Type B pancreatic cell (in vitro differentiated cells): ENCODE measurements around the gene ORMDL2. TPM values are rescaled to one million over a fixed set of nuclear protein-coding genes. Genes with fewer than 3 reads are reported as not detected.

ENCODE experiments used
- DNase-seq: peaks from one replicate; pipeline ENCODE4 v3.0.0; 2021; ENCODE audit warnings: mixed read lengths; ENCODE audit not compliant: unreplicated experiment; ENCODE audit errors: extremely low spot score
- H3K27ac Mint-ChIP-seq: 2 replicates; pipeline ENCODE4 v1.8.0; 2021; ENCODE audit warnings: mild to moderate bottlenecking, mixed read lengths
- H3K27me3 Mint-ChIP-seq: 2 replicates; pipeline ENCODE4 v1.8.0; 2021; ENCODE audit warnings: mixed read lengths
- H3K36me3 Mint-ChIP-seq: 2 replicates; pipeline ENCODE4 v1.8.0; 2021; ENCODE audit warnings: mixed read lengths
- H3K4me1 Mint-ChIP-seq: one replicate; pipeline ENCODE4 v1.8.0; 2021; ENCODE audit warnings: mixed read lengths; ENCODE audit not compliant: unreplicated experiment
- H3K4me3 Mint-ChIP-seq: 2 replicates; pipeline ENCODE4 v1.8.0; 2021; ENCODE audit warnings: mild to moderate bottlenecking, mixed read lengths
- H3K9me3 Mint-ChIP-seq: 2 replicates; pipeline ENCODE4 v1.8.0; 2021; ENCODE audit warnings: mixed read lengths
- total RNA-seq: library from RNA; stranded (reverse); gene quantifications from 2 replicates; pipeline ENCODE4 v1.2.1, GENCODE V29; 2021; ENCODE audit warnings: low replicate concordance
- TF ChIP-seq, protein P1 (sequence below): fragments of 200-600 bp; sonication (generic); conservative IDR thresholded peaks from 2 replicates; pipeline ENCODE4 v1.5.0; 2021; ENCODE audit warnings: antibody characterized with exemption, mild to moderate bottlenecking

ORMDL2 gene
- total RNA-seq, 1 donor from 2014 or later, result 50.9 TPM

DNA sequence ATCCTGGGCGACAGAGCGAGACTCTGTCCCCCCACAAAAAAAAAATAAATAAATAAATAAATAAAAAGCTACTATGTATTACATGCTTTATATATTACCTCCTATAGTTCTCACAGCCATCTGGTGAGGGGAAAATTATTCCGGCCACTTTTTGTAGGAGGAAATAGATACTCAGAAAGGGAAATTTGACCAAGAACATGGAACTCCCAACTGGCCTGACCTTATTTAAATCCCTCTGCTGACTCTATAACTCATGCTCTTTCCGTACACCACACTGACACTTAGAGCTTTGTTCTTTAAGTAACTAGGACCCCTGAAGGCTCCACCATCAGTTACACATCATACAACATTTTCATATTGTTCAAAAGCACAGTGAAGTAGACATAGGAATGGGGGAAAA lies 27.1 kb downstream of the ORMDL2 start:
- H3K4me1 Mint-ChIP-seq, result peaks cover 14% of the 10 kb centered on the region
- H3K27me3 Mint-ChIP-seq, result peaks cover 14% of the 10 kb centered on the region
- H3K27ac Mint-ChIP-seq, result no peak overlapping the region
- H3K9me3 Mint-ChIP-seq, result no peaks in the 10 kb centered on the region
- no peaks in the 10 kb centered on the region for H3K36me3 Mint-ChIP-seq
- TF ChIP-seq, protein P1, sequence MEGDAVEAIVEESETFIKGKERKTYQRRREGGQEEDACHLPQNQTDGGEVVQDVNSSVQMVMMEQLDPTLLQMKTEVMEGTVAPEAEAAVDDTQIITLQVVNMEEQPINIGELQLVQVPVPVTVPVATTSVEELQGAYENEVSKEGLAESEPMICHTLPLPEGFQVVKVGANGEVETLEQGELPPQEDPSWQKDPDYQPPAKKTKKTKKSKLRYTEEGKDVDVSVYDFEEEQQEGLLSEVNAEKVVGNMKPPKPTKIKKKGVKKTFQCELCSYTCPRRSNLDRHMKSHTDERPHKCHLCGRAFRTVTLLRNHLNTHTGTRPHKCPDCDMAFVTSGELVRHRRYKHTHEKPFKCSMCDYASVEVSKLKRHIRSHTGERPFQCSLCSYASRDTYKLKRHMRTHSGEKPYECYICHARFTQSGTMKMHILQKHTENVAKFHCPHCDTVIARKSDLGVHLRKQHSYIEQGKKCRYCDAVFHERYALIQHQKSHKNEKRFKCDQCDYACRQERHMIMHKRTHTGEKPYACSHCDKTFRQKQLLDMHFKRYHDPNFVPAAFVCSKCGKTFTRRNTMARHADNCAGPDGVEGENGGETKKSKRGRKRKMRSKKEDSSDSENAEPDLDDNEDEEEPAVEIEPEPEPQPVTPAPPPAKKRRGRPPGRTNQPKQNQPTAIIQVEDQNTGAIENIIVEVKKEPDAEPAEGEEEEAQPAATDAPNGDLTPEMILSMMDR, result no peak
- no peak for DNase-seq
- no peak overlapping the region for H3K4me3 Mint-ChIP-seq

GRCh38 chr12:55845361-55845760 lies 27.5 kb downstream of the ORMDL2 start:
- H3K27me3 Mint-ChIP-seq, result peaks cover 17% of the 10 kb centered on the region
- DNase-seq, result no peak
- H3K36me3 Mint-ChIP-seq, result no peaks in the 10 kb centered on the region
- H3K4me3 Mint-ChIP-seq, result no peak overlapping the region
- H3K9me3 Mint-ChIP-seq, result no peaks in the 10 kb centered on the region
- no peak overlapping the region for H3K27ac Mint-ChIP-seq
- H3K4me1 Mint-ChIP-seq, result peaks cover 14% of the 10 kb centered on the region
- TF ChIP-seq, protein P1, result no peak

DNA sequence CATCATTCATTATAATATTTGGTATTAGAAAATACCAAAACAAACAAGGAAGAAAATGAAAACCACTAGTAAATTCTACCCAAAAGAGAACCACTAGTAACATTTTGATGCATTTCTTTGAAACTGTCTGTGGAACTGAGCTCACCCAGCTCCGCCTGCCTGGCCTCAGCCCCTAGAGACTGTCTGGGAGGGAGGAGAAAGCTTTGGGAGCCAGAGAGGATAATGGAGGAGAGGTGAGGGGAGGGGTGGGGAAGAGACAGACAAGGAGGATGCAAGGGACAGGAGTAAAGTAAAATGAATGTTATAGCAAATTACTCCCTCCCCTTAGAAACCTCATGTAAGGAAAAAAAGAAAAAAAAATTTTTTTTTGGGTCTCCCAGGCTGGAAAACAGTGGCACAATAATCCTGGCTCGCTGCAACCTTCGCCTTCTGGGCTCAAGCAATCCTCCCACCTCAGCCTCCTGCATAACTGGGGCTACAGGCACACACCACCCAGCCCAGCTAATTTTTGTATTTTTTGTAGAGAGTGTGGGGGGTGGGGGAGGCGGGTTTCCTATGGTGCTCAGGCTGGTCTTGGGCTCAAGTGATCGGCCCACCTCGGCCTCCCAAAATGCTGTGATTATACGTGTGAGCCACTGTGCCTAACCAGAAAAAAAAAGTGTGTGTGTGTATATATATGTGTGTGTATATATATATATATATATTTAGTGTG lies 28.1 kb downstream of the ORMDL2 start:
- TF ChIP-seq, protein P1, result no peak
- Mint-ChIP-seq H3K27me3 (peaks cover 21% of the 10 kb centered on the region), H3K9me3 (no peaks in the 10 kb centered on the region), H3K4me3 (no peak overlapping the region), H3K36me3 (no peaks in the 10 kb centered on the region), H3K4me1 (peaks cover 17% of the 10 kb centered on the region), H3K27ac (no peak overlapping the region)
- no peak for DNase-seq

GRCh38 chr12:55847033-55847432 lies 29.2 kb downstream of the ORMDL2 start:
- TF ChIP-seq, protein P1, result no peak
- Mint-ChIP-seq H3K9me3 (no peaks in the 10 kb centered on the region), H3K36me3 (no peaks in the 10 kb centered on the region), H3K4me3 (no peak overlapping the region), H3K27ac (peak overlapping the region; percentile 57), H3K27me3 (peaks cover 18% of the 10 kb centered on the region), H3K4me1 (peaks cover 18% of the 10 kb centered on the region)
- DNase-seq, result no peak

- peak overlapping the region; percentile 57 for H3K27ac Mint-ChIP-seq
- peaks cover 15% of the 10 kb centered on the region for H3K27me3 Mint-ChIP-seq
- H3K36me3 Mint-ChIP-seq, result no peaks in the 10 kb centered on the region
- peak overlapping the region; percentile 64 for H3K4me3 Mint-ChIP-seq
- peaks cover 14% of the 10 kb centered on the region for H3K4me1 Mint-ChIP-seq
- TF ChIP-seq, protein P1, result no peak
- H3K9me3 Mint-ChIP-seq, result no peaks in the 10 kb centered on the region
- no peak for DNase-seq
Measured at GRCh38 chr12:55847603-55848291, 29.9 kb downstream of the ORMDL2 start.
